ENCODE measurements around the gene NEU2.
"Not testable (repeated sequence)": the region's sequence is repeated elsewhere in the genome, so short reads cannot be mapped to it uniquely, and the experiment has no call there.

The NEU2 gene

GRCh38 chr2:233034091-233034882 is 1.8 kb downstream of the NEU2 start:
- no peak for DNase-seq (ENCODE audit: low read depth in 2 of 2)

- no peak for DNase-seq (ENCODE audit: low read depth in 2 of 2)
Measured at GRCh38 chr2:233035426-233036161, 3.1 kb downstream of the NEU2 start.

- DNase-seq (ENCODE audit: low read depth in 2 of 2): no peak
Measured at GRCh38 chr2:233036162-233036838, 3.8 kb downstream of the NEU2 start.

GRCh38 chr2:233037078-233037477 is 4.6 kb downstream of the NEU2 start:
- no peak for DNase-seq (ENCODE audit: low read depth in 2 of 2)

- DNase-seq (ENCODE audit: low read depth in 2 of 2): no peak
Measured at GRCh38 chr2:233039212-233039845, 6.9 kb downstream of the NEU2 start.

GRCh38 chr2:233039846-233040530 is 7.5 kb downstream of the NEU2 start:
- no peak for DNase-seq (ENCODE audit: low read depth in 2 of 2)

- no peak for DNase-seq (ENCODE audit: low read depth in 2 of 2)
Measured at GRCh38 chr2:233040571-233040970, 8.1 kb downstream of the NEU2 start.

GRCh38 chr2:233041722-233042323 is 9.4 kb downstream of the NEU2 start:
- no peak for DNase-seq (ENCODE audit: low read depth in 2 of 2)

GRCh38 chr2:233042549-233042948 is 10.1 kb downstream of the NEU2 start:
- no peak for DNase-seq (ENCODE audit: low read depth in 2 of 2)

GRCh38 chr2:233044974-233045605 is 12.6 kb downstream of the NEU2 start:
- DNase-seq (ENCODE audit: low read depth in 2 of 2): no peak

GRCh38 chr2:233047206-233047605 is 14.7 kb downstream of the NEU2 start:
- DNase-seq (ENCODE audit: low read depth in 2 of 2): no peak

- DNase-seq (ENCODE audit: low read depth in 2 of 2): no peak
Measured at GRCh38 chr2:233047667-233048066, 15.2 kb downstream of the NEU2 start.

GRCh38 chr2:233048569-233049193 is 16.2 kb downstream of the NEU2 start:
- DNase-seq (ENCODE audit: low read depth in 2 of 2): no peak

GRCh38 chr2:233049194-233049761 is 16.8 kb downstream of the NEU2 start:
- no peak for DNase-seq (ENCODE audit: low read depth in 2 of 2)

GRCh38 chr2:233051241-233052149 is 19.0 kb downstream of the NEU2 start:
- DNase-seq (ENCODE audit: low read depth in 2 of 2): no peak

GRCh38 chr2:233052517-233052916 is 20.0 kb downstream of the NEU2 start:
- DNase-seq (ENCODE audit: low read depth in 2 of 2): not testable (repeated sequence)

- DNase-seq (ENCODE audit: low read depth in 2 of 2): peak in 1 of 2 donors; percentile 41
Measured at GRCh38 chr2:233053928-233054784, 21.7 kb downstream of the NEU2 start.

GRCh38 chr2:233055362-233055761 is 22.9 kb downstream of the NEU2 start:
- no peak for DNase-seq (ENCODE audit: low read depth in 2 of 2)

All from stimulated activated CD8-positive, alpha-beta memory T cell treated with anti-CD3 and anti-CD28 coated beads, Interleukin-7, amount 100 ng/mL, for 4 hours (primary cell).